ENCODE measurements around the gene METTL26. TPM values are rescaled to one million over a fixed set of nuclear protein-coding genes. Genes with fewer than 3 reads are reported as not detected.

The METTL26 gene
- total RNA-seq, 1 experiment from 2014 or later, result 149 TPM

- Histone ChIP-seq H3K4me3 (ENCODE audit: low read length) (peak overlapping the region; percentile 96), H2AFZ (ENCODE audit: low read length) (no peak overlapping the region), H3K79me2 (ENCODE audit: low read length) (peaks cover 62% of the 10 kb centered on the region), H3K4me1 (ENCODE audit: low read length) (peaks cover 75% of the 10 kb centered on the region), H4K20me1 (ENCODE audit: insufficient read depth, low read depth, low read length) (peaks cover 26% of the 10 kb centered on the region; the same call in 1 of the 2 replicates), H3K9me2 (replicated peaks; ENCODE audit: insufficient read depth, low read length) (no peaks in the 10 kb centered on the region), H3K36me3 (ENCODE audit: insufficient read depth, low read length) (peaks cover 3% of the 10 kb centered on the region; the same call in 1 of the 2 replicates), H3K27me3 (ENCODE audit: low read length) (no peaks in the 10 kb centered on the region), H3K9ac (ENCODE audit: low read length) (peak overlapping the region; percentile 97), H3K9me3 (ENCODE audit: low read length) (no peaks in the 10 kb centered on the region), H3K27ac (ENCODE audit: low read length) (peak overlapping the region; percentile 80), H3K4me2 (ENCODE audit: low read depth, low read length, poor library complexity, severe bottlenecking) (peak overlapping the region; percentile 84)
- peak; percentile 68 for DNase-seq
Measured at GRCh38 chr16:647173-647902, 11.2 kb upstream of the METTL26 start.

- Histone ChIP-seq H3K9ac (ENCODE audit: low read length) (peak overlapping the region; percentile 97), H3K79me2 (ENCODE audit: low read length) (peaks cover 67% of the 10 kb centered on the region), H3K27ac (ENCODE audit: low read length) (peak overlapping the region; percentile 80), H4K20me1 (ENCODE audit: insufficient read depth, low read depth, low read length) (peaks cover 26% of the 10 kb centered on the region; the same call in 1 of the 2 replicates), H3K9me3 (ENCODE audit: low read length) (no peaks in the 10 kb centered on the region), H3K27me3 (ENCODE audit: low read length) (no peaks in the 10 kb centered on the region), H3K36me3 (ENCODE audit: insufficient read depth, low read length) (peaks cover 3% of the 10 kb centered on the region; the same call in 1 of the 2 replicates), H3K9me2 (replicated peaks; ENCODE audit: insufficient read depth, low read length) (no peaks in the 10 kb centered on the region), H3K4me2 (ENCODE audit: low read depth, low read length, poor library complexity, severe bottlenecking) (peak overlapping the region; percentile 84), H3K4me3 (ENCODE audit: low read length) (peak overlapping the region; percentile 96; the same call in 1 of the 2 replicates), H3K4me1 (ENCODE audit: low read length) (peaks cover 75% of the 10 kb centered on the region), H2AFZ (ENCODE audit: low read length) (no peak overlapping the region)
- DNase-seq, result no peak
Measured at GRCh38 chr16:646679-647172, 10.6 kb upstream of the METTL26 start.

GRCh38 chr16:645852-646678 lies 10.0 kb upstream of the METTL26 start:
- peak overlapping the region; percentile 97 for H3K9ac ChIP-seq (ENCODE audit: low read length)
- peaks cover 69% of the 10 kb centered on the region for H3K79me2 ChIP-seq (ENCODE audit: low read length)
- DNase-seq, result no peak
- peaks cover 26% of the 10 kb centered on the region; the same call in 1 of the 2 replicates for H4K20me1 ChIP-seq (ENCODE audit: insufficient read depth, low read depth, low read length)
- no peaks in the 10 kb centered on the region for H3K9me3 ChIP-seq (ENCODE audit: low read length)
- peak overlapping the region; percentile 80 for H3K27ac ChIP-seq (ENCODE audit: low read length)
- no peaks in the 10 kb centered on the region for H3K9me2 ChIP-seq (replicated peaks; ENCODE audit: insufficient read depth, low read length)
- H3K27me3 ChIP-seq (ENCODE audit: low read length), result no peaks in the 10 kb centered on the region
- no peak overlapping the region for H2AFZ ChIP-seq (ENCODE audit: low read length)
- peaks cover 3% of the 10 kb centered on the region; the same call in 1 of the 2 replicates for H3K36me3 ChIP-seq (ENCODE audit: insufficient read depth, low read length)
- peak overlapping the region; percentile 96; the same call in 1 of the 2 replicates for H3K4me3 ChIP-seq (ENCODE audit: low read length)
- H3K4me2 ChIP-seq (ENCODE audit: low read depth, low read length, poor library complexity, severe bottlenecking), result peak overlapping the region; percentile 84
- peaks cover 78% of the 10 kb centered on the region for H3K4me1 ChIP-seq (ENCODE audit: low read length)

- H3K79me2 ChIP-seq (ENCODE audit: low read length), result peaks cover 56% of the 10 kb centered on the region
- H3K4me2 ChIP-seq (ENCODE audit: low read depth, low read length, poor library complexity, severe bottlenecking), result no peak overlapping the region
- H3K36me3 ChIP-seq (ENCODE audit: insufficient read depth, low read length), result peaks cover 3% of the 10 kb centered on the region; the same call in 1 of the 2 replicates
- H3K4me1 ChIP-seq (ENCODE audit: low read length), result peaks cover 71% of the 10 kb centered on the region
- no peak overlapping the region for H3K27ac ChIP-seq (ENCODE audit: low read length)
- no peak overlapping the region for H3K9ac ChIP-seq (ENCODE audit: low read length)
- H3K9me3 ChIP-seq (ENCODE audit: low read length), result no peaks in the 10 kb centered on the region
- no peaks in the 10 kb centered on the region for H3K9me2 ChIP-seq (replicated peaks; ENCODE audit: insufficient read depth, low read length)
- DNase-seq, result no peak
- H4K20me1 ChIP-seq (ENCODE audit: insufficient read depth, low read depth, low read length), result peaks cover 26% of the 10 kb centered on the region; the same call in 1 of the 2 replicates
- H3K4me3 ChIP-seq (ENCODE audit: low read length), result no peak overlapping the region
- H2AFZ ChIP-seq (ENCODE audit: low read length), result no peak overlapping the region
- H3K27me3 ChIP-seq (ENCODE audit: low read length), result no peaks in the 10 kb centered on the region
Measured at GRCh38 chr16:644556-644955, 8.5 kb upstream of the METTL26 start.

- H3K9me2 ChIP-seq (replicated peaks; ENCODE audit: insufficient read depth, low read length), result no peaks in the 10 kb centered on the region
- H3K4me1 ChIP-seq (ENCODE audit: low read length), result peaks cover 67% of the 10 kb centered on the region
- peak overlapping the region; percentile 96 for H3K9ac ChIP-seq (ENCODE audit: low read length)
- no peak overlapping the region for H2AFZ ChIP-seq (ENCODE audit: low read length)
- H3K4me3 ChIP-seq (ENCODE audit: low read length), result peak overlapping the region; percentile 95
- no peaks in the 10 kb centered on the region for H3K9me3 ChIP-seq (ENCODE audit: low read length)
- H3K27ac ChIP-seq (ENCODE audit: low read length), result peak overlapping the region; percentile 76
- H3K4me2 ChIP-seq (ENCODE audit: low read depth, low read length, poor library complexity, severe bottlenecking), result peak overlapping the region; percentile 89
- peaks cover 55% of the 10 kb centered on the region for H3K79me2 ChIP-seq (ENCODE audit: low read length)
- H3K36me3 ChIP-seq (ENCODE audit: insufficient read depth, low read length), result peaks cover 3% of the 10 kb centered on the region; the same call in 1 of the 2 replicates
- no peak for DNase-seq
- H3K27me3 ChIP-seq (ENCODE audit: low read length), result no peaks in the 10 kb centered on the region
- H4K20me1 ChIP-seq (ENCODE audit: insufficient read depth, low read depth, low read length), result peaks cover 26% of the 10 kb centered on the region; the same call in 1 of the 2 replicates
Measured at GRCh38 chr16:643050-643368, 6.9 kb upstream of the METTL26 start.

GRCh38 chr16:642189-643049 lies 6.3 kb upstream of the METTL26 start:
- peaks cover 23% of the 10 kb centered on the region; the same call in 1 of the 2 replicates for H4K20me1 ChIP-seq (ENCODE audit: insufficient read depth, low read depth, low read length)
- H3K4me1 ChIP-seq (ENCODE audit: low read length), result peaks cover 62% of the 10 kb centered on the region
- H3K4me2 ChIP-seq (ENCODE audit: low read depth, low read length, poor library complexity, severe bottlenecking), result peak overlapping the region; percentile 89
- DNase-seq, result peak; percentile 87
- H3K9ac ChIP-seq (ENCODE audit: low read length), result peak overlapping the region; percentile 96
- peaks cover 3% of the 10 kb centered on the region; the same call in 1 of the 2 replicates for H3K36me3 ChIP-seq (ENCODE audit: insufficient read depth, low read length)
- H3K27me3 ChIP-seq (ENCODE audit: low read length), result no peaks in the 10 kb centered on the region
- peak overlapping the region; percentile 95 for H3K4me3 ChIP-seq (ENCODE audit: low read length)
- H3K9me3 ChIP-seq (ENCODE audit: low read length), result no peaks in the 10 kb centered on the region
- no peak overlapping the region for H2AFZ ChIP-seq (ENCODE audit: low read length)
- no peaks in the 10 kb centered on the region for H3K9me2 ChIP-seq (replicated peaks; ENCODE audit: insufficient read depth, low read length)
- peak overlapping the region; percentile 76 for H3K27ac ChIP-seq (ENCODE audit: low read length)
- H3K79me2 ChIP-seq (ENCODE audit: low read length), result peaks cover 53% of the 10 kb centered on the region

- no peaks in the 10 kb centered on the region for H3K27me3 ChIP-seq (ENCODE audit: low read length)
- peaks cover 45% of the 10 kb centered on the region for H3K79me2 ChIP-seq (ENCODE audit: low read length)
- peak within 1 kb of the TSS; percentile 76 for H3K27ac ChIP-seq (ENCODE audit: low read length)
- peak within 1 kb of the TSS; percentile 96 for H3K9ac ChIP-seq (ENCODE audit: low read length)
- H3K4me3 ChIP-seq (ENCODE audit: low read length), result peak within 1 kb of the TSS; percentile 95
- H4K20me1 ChIP-seq (ENCODE audit: insufficient read depth, low read depth, low read length), result 0 out of 2 replicates have a peak, but pooled peaks cover 14% of the 10 kb centered on the region
- no peak within 1 kb of the TSS for H2AFZ ChIP-seq (ENCODE audit: low read length)
- H3K4me1 ChIP-seq (ENCODE audit: low read length), result peaks cover 59% of the 10 kb centered on the region
- H3K9me3 ChIP-seq (ENCODE audit: low read length), result no peaks in the 10 kb centered on the region
- H3K36me3 ChIP-seq (ENCODE audit: insufficient read depth, low read length), result peaks cover 3% of the 10 kb centered on the region; the same call in 1 of the 2 replicates
- H3K4me2 ChIP-seq (ENCODE audit: low read depth, low read length, poor library complexity, severe bottlenecking), result peak within 1 kb of the TSS; percentile 89
- no peaks in the 10 kb centered on the region for H3K9me2 ChIP-seq (replicated peaks; ENCODE audit: insufficient read depth, low read length)
- peak; percentile 95 for DNase-seq
Measured at GRCh38 chr16:641326-642188, 5.5 kb upstream of the METTL26 start, which contains the start of gene MCRIP2. MCRIP2 (plus strand) TSS chr16:641828; CDS start chr16:641992, 164 bp downstream.

All from Karpas-422 (cell line).